HG02840 (cell line): ENCODE data around the gene NSMCE4A.
"Not testable (repeated sequence)": the region's sequence is repeated elsewhere in the genome, so short reads cannot be mapped to it uniquely, and the experiment has no call there.

Source experiments
- ATAC-seq: cut with Tn5 transposase; IDR thresholded peaks from one replicate; pipeline ENCODE4 v1.9.1; 2021; ENCODE audit warnings: mild to moderate bottlenecking, moderate library complexity, moderate number of reproducible peaks; ENCODE audit not compliant: unreplicated experiment, low FRiP score

The NSMCE4A gene

DNA sequence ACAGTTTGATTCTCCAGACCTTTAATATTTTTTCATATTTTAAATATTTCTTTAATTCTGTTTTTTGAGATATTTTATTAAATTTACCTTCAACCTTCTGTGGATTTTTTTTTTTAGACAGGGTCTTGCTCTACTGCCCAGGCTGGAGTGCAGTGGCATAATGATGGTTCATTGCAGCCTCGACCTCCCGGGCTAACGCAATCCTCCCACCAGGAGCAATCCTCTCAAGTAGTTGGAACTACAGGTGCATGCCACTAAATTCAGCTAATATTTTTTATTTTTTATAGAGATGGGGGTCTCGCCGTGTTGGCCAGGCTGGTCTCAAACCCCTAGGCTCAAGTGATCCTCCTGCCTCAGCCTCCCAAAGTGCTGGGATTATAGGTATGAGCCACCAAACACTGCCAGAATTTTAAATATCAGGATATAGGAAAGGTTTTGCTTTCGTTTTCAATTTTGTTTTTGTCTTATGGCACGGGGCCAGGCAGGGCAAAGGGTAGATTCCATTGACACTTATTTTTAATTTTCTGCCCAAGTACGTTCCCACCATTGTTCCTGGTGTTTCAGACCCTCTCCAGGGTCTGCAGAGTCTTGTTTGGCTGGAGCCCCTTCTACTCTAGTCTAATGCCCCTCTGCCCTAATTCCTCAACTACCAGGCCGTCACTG is 15.1 kb upstream of the NSMCE4A start:
- no peak for ATAC-seq

DNA sequence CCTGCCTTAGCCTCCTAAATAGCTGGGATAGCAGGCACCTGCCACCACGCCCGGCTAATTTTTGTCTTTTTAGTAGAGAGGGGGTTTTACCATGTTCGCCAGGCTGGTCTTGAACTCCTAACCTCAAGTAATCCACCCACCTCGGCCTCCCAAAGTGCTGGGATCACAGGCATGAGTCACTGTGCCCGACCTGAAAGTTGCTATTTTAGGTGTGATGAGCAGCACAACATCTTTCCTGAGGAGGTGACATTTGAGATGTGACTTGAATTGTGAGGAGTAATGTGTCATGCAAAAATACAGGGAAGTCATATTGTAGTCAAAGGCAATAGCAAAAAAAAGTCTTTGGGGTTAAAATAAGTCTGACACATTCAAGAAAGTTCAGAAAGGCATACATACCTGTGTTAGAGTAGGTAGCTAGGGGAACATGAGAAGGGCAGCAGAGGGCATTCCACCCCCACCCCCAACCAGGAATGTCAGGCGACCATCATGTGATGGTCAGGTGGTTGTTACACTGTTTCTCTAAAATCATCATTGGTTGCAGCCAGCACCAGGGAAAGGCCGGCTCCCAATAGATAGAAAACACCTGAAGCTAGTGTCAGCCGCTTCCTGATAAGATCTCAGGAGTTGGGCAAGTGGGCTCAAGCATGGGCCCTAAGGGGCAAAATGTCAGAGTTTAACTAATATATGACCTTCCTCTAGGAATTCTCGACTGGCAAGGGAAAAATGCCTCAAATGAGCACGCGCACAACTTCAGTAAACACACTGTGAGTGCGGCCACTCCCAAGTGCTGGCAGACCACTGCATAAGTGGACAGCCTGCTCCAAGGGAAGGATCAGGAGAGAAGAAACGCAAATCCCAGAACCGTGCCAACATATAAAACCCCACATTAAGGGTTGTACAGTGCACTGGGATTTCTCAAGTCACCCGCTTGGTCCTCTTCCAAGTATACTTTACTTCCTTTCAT is 13.6 kb upstream of the NSMCE4A start, which contains the start of gene TACC2:
Gene TACC2, plus strand, starts transcription at position 803 of the 964 bp plus-strand sequence. CDS start 32,819 bp downstream, outside the sequence.
- ATAC-seq = no peak

DNA sequence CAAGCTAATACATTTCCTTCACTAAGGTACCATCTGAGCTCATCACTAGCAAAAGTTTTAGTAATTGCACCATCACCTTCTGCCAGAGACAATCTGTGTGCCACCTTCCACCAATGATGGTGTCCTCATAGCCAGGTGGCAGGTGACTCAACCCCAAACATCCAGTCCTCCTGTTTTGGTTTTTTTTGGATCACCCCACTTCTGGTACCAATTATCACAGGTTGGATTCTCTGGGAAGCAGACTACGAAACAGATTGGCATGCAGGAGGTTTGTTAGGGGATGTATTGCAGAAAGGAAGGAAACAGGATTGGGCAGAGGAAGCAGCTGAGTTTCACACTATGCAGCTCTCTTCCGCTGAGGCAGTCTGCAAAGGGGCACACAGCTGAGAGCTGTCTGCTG is 9.4 kb upstream of the NSMCE4A start:
- ATAC-seq = no peak

DNA sequence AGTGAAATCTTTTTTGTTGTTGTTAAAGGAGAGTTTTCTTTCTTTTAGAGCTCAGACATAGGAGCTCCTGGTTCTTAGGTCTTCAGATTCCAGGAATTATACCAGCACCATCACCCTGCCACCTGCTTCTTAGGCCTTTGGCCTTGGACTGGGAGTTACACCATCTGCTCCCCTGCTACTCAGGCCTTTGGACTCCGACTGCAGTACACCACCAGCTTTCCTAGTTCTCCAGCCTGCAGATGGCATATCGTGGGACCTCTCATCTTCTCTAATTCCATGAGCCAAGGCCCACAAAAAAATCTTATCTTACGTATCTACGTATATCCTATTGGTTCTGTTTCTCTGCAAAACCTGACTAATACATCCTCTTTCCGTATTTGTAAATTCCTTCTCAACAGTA is 8.8 kb upstream of the NSMCE4A start:
- ATAC-seq = no peak

- no peak for ATAC-seq
Observed at GRCh38 chr10:121981346-121981745, 6.3 kb upstream of the NSMCE4A start.

- no peak for ATAC-seq
Observed at GRCh38 chr10:121978511-121978910, 3.5 kb upstream of the NSMCE4A start.

DNA sequence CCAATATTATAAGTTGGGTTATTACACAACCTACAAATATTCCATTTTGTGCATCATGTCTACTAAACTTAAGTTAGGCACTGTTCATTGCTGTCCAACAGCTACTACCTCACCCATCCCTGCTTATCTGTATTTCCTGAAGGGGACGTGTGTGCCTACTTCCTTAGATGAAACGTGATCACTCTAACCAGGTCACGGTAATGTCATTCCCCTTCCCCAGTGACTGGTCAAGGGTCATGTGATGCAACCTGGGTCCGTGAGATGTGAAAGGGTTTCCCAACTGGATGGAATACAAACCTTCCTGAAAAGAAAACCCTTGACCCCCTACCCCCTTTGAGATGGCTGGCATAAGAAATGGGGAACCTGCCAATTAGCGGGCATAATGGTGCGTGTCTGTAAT is 1.6 kb upstream of the NSMCE4A start:
- ATAC-seq = no peak

DNA sequence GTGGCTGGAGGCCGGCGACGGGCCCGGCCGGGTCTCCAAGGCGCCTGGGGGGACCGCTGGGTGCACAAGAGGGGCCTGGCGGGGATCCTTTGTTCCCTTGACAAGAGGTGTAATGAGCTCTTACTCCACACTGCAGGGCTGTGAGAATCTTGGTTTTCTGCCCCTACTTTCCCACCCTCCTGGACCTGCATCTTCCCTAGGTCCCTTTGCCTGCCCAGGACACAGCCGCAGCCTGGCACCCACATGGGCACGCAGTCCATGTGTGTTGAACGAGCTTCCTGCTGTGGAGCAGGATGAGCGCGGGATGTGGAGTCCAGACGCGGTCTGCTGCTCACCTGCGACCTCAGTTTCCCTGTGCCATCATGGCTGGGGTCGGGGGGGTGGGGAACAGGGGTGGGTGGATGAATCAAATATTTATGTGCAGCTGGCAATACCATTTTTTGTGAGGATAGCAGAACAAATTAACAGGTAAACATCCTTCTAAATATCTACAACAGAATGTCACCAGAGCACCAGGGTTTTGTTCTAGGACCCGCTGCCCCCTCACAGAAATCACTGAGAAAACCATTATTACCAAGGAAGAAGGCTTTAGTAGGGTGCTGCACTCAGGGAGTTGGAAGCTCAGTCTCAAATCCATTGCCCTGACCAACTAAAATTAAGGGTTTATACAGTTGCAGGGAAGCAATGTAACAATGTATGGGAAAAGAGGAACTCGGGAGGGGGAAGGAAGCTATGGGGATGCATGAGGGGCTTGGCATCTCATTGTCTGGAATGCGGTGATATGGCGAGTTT is 474 bp upstream of the NSMCE4A start:
- no peak for ATAC-seq

GRCh38 chr10:121974019-121974534 is 940 bp downstream of the NSMCE4A start:
- no peak for ATAC-seq

GRCh38 chr10:121969086-121969485 is 5.9 kb downstream of the NSMCE4A start:
- not testable (repeated sequence) for ATAC-seq

- ATAC-seq = no peak
Observed at GRCh38 chr10:121965996-121966395, 9.0 kb downstream of the NSMCE4A start.

DNA sequence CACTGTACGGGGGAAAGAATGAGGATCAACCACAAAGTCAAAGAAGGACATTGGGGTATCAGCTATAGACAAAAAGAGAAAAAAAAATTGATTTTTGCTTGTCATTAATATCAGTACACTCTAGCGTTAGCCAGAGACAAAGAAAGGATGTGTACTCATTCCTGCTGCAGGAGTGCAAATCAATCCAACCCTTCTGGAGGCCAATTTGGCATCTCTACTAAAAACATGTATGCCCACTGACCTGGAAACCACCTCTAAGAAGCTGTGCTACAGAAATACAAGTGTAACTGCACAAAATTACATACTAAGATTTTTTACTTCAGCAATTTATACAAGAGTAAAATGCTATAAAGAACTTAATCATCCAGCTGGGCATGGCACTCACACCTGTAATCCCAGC is 13.6 kb downstream of the NSMCE4A start:
- ATAC-seq = no peak

DNA sequence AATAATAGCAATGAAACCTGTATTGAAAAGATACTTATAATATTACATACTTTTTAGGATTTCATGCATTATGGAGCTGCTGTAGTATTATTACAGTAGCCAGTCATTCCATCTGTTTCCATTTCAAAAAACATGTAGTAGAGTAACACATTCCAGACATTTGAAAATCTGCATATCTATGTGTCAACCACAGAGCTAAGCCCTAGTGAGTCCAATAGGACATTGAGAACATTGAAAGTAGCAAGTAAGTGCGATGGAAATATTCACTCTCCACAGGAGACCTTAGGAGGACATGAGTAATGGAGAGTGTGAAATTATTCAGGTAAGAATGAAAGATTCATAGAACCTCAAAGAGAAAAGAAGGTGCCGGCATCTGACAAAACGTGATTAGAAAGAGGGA is 15.3 kb downstream of the NSMCE4A start:
- ATAC-seq = no peak

- no peak for ATAC-seq
Observed at GRCh38 chr10:121956111-121957061, 18.6 kb downstream of the NSMCE4A start.

GRCh38 chr10:121952226-121952625 is 22.8 kb downstream of the NSMCE4A start:
- no peak for ATAC-seq

DNA sequence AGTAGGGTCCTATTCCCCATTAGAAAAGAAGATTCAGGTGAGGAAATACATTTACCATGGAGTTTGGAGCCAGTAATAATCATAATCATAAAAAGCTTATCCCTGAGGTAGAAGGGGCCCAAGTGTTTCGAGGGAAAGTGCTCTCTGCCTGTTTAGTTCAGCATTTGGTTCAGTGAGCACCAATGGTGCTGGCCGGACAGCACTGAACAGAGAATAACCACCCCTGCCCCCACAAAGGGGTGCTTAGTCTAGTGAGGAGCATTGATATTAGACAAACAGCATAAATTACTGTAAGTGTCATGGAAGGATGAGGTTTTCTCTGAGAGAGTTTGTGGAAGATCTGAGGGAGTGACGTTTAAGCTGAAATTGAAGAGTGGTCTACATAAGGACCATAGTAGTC is 25.6 kb downstream of the NSMCE4A start:
- ATAC-seq = no peak

DNA sequence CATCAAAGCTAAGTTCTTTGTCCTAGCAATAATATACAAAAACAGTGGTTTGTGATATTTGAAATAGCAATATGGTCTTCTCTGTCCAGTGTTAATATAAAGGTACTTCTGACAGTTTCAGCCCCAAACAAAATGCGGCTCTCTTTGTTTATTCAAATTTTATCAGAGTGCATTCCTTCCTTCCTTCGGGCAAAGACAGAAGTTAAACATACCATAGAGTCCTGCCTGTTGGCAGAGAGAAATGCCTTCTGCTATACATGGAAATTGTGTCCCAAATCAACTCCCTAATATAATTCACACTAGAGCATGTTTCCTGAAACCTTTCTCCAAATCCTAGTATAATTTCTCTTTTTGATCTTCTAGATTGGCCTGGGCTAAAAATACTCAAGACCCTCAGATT is 26.0 kb downstream of the NSMCE4A start:
- ATAC-seq = no peak

DNA sequence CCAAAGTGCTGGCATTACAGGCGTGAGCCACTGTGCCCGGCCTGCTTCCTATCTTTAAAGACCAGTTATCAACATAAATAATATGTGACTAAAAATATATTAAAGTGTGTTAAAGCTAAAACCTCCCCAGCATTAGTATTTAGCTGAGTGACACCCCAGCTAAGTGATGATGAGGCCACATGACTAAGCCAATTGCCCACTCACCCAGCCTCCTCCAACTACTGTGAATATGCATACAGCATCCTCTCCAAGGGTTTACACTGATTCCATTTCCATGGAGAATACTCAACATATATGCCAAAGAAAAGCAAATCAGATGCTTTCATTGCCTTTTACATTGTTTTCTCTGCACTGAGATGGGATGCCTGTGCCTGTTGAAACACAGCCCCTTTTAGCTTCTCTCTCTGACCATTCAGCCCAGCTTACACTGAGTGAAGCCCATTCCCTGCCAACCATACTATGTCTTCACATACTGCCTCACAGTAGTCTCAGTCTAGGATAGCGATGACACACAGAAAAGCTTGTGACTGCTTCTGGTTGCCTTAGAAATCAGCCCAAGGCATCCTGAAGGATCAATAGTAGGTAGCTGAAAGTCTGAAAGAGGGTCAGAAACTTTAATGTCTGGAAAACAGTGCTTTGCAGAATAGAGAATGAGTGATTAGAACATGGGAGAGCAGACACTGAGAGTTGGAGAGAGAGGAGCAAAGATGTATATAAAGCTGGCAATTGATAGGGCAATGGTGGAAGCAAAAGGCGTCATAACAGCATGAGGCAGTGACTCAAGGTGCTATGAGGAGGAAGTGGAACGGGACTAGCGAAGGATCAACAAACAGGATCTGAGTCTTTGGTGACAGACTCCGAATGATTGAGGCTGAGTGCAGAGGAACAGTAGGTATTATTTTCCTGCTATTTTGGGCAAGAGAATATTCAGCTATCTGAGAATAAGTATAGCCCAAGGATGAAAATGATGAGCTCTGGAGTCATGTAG is 27.4 kb downstream of the NSMCE4A start:
- no peak for ATAC-seq
